ENCODE measurements around the gene C2orf68. TPM values are rescaled to one million over a fixed set of nuclear protein-coding genes. Genes with fewer than 3 reads are reported as not detected.

Gene C2orf68
- total and polyA plus RNA-seq, 4 donors: 7.6 to 20.9 (median 11.6) TPM

GRCh38 chr2:85653996-85654395 lies 42.1 kb upstream of the C2orf68 start:
- no peak overlapping the region for H3K27ac ChIP-seq (ENCODE audit: low read depth in 1 of 2, low read length in 2 of 2)

GRCh38 chr2:85652056-85652455 lies 40.2 kb upstream of the C2orf68 start:
- Histone ChIP-seq H3K4me3 (ENCODE audit: low read depth in 1 of 3, low read length in 3 of 3) (no peak overlapping the region), H3K9ac (ENCODE audit: low read depth in 1 of 2, low read length in 2 of 2) (no peak overlapping the region), H3K4me1 (ENCODE audit: control insufficient read depth in 4 of 4, insufficient read depth in 4 of 4, low read length in 3 of 4) (no peaks in the 10 kb centered on the region), H3K9me3 (ENCODE audit: control insufficient read depth in 4 of 4, low read length in 3 of 4) (no peaks in the 10 kb centered on the region), H3K36me3 (ENCODE audit: control insufficient read depth in 4 of 4, insufficient read depth in 3 of 4, low read depth in 1 of 4, low read length in 3 of 4) (peaks cover 6 to 47% (median 37%) of the 10 kb centered on the region in 4 donors), H3K27ac (ENCODE audit: low read depth in 1 of 2, low read length in 2 of 2) (no peak overlapping the region), H3K27me3 (ENCODE audit: control insufficient read depth in 4 of 4, insufficient read depth in 4 of 4, low read length in 3 of 4) (no peaks in the 10 kb centered on the region)
- DNase-seq (ENCODE audit: low spot score): no peak
- TF ChIP-seq CTCF (IDR thresholded peaks at IDR 0.05; ENCODE audit: low read depth, low read length, missing input control) (no peak), NR2F2 (IDR thresholded peaks at IDR 0.05) (no peak), REST (IDR thresholded peaks at IDR 0.05) (no peak), RAD21 (IDR thresholded peaks at IDR 0.05) (no peak), SP1 (IDR thresholded peaks at IDR 0.05) (no peak), HNF4A (conservative IDR thresholded peaks at IDR 0.05) (no peak), YY1 (IDR thresholded peaks at IDR 0.05) (no peak), EGR1 (IDR thresholded peaks at IDR 0.05; ENCODE audit: low read depth in 2 of 2) (no peak), FOXA1 (IDR thresholded peaks at IDR 0.05) (no peak), MAX (IDR thresholded peaks at IDR 0.05) (no peak), ZBTB33 (IDR thresholded peaks at IDR 0.05) (no peak), ATF3 (IDR thresholded peaks at IDR 0.05) (no peak), FOXA2 (IDR thresholded peaks at IDR 0.05) (no peak), HNF4G (IDR thresholded peaks at IDR 0.05) (no peak), JUND (IDR thresholded peaks at IDR 0.05) (no peak)
- whole genome bisulfite sequencing: 98% methylated on average over 2 of the region's 2 CpGs

More at GRCh38 chr2:85653996-85654395, 42.1 kb upstream of the C2orf68 start:
- Histone ChIP-seq H3K9me3 (ENCODE audit: control insufficient read depth in 4 of 4, low read length in 3 of 4) (no peaks in the 10 kb centered on the region), H3K4me3 (ENCODE audit: low read depth in 1 of 3, low read length in 3 of 3) (no peak overlapping the region), H3K36me3 (ENCODE audit: control insufficient read depth in 4 of 4, insufficient read depth in 3 of 4, low read depth in 1 of 4, low read length in 3 of 4) (peaks cover 0 to 30% (median 20%) of the 10 kb centered on the region in 4 donors), H3K4me1 (ENCODE audit: control insufficient read depth in 4 of 4, insufficient read depth in 4 of 4, low read length in 3 of 4) (no peaks in the 10 kb centered on the region), H3K9ac (ENCODE audit: low read depth in 1 of 2, low read length in 2 of 2) (no peak overlapping the region), H3K27me3 (ENCODE audit: control insufficient read depth in 4 of 4, insufficient read depth in 4 of 4, low read length in 3 of 4) (no peaks in the 10 kb centered on the region)
- DNase-seq (ENCODE audit: low spot score): no peak
- TF ChIP-seq GABPA (IDR thresholded peaks at IDR 0.05 in 1 of 2, conservative IDR thresholded peaks at IDR 0.05 in 1 of 2): no peak
- no peak for TF ChIP-seq SP1 (IDR thresholded peaks at IDR 0.05)
- WGBS: 86% methylated on average over 3 of the region's 3 CpGs

All from liver (tissue), 9 donors.